Caco-2 (cell line): Measurements from ENCODE around the gene TARS3. TPM values are rescaled to one million over a fixed set of nuclear protein-coding genes. Genes with fewer than 3 reads are reported as not detected.

Source experiments
- BruUV-seq: library from RNA; stranded (reverse); fragments of 400-500 nt; replicated peaks from 2 replicates; lab custom pipeline; 2021; lab: Mats Ljungman, UMichigan
- CTCF ChIA-PET: fragments of 300-600 bp; sonication (Branson Sonifier 250); formaldehyde crosslinking; loops from one replicate; lab custom pipeline; 2022; ENCODE audit warnings: antibody characterized with exemption; lab: Charles Lee
- POLR2A ChIA-PET: fragments of 300-600 bp; sonication (Branson Sonifier 250); formaldehyde crosslinking; loops from one replicate; lab custom pipeline; 2022; ENCODE audit warnings: antibody characterized with exemption; lab: Charles Lee
- DNase-seq, 2 experiments: peaks; one replicate each; pipeline versions ENCODE4 v3.0.0 to v3.0.0-alpha.2; 2020 to 2022
- H3K27me3 ChIP-seq: replicated peaks from 2 replicates; pipeline ENCODE4 v1.6.0; 2011; ENCODE audit warnings: low read length; ENCODE audit not compliant: control insufficient read depth, insufficient read depth
- H3K36me3 ChIP-seq: 2 replicates; pipeline ENCODE4 v1.5.1; 2011; ENCODE audit warnings: low read length; ENCODE audit not compliant: control insufficient read depth, insufficient read depth
- H3K4me1 ChIP-seq: fragments of 250-450 bp; sonication (Bioruptor Pico); 2 replicates; pipeline ENCODE4 v1.5.1; 2020; ENCODE audit warnings: mild to moderate bottlenecking
- H3K4me3 ChIP-seq: 2 replicates; pipeline ENCODE4 v1.5.1; 2011; ENCODE audit warnings: low read depth, mild to moderate bottlenecking, control low read depth, low read length
- H3K9me3 ChIP-seq: fragments of 250-450 bp; sonication (Bioruptor Pico); 2 replicates; pipeline ENCODE4 v1.5.1; 2020; ENCODE audit warnings: mild to moderate bottlenecking, moderate library complexity
- H3K27ac Mint-ChIP-seq: one replicate; pipeline ENCODE4 v1.8.0; 2022; ENCODE audit warnings: mixed read lengths; ENCODE audit not compliant: unreplicated experiment
- H3K27me3 Mint-ChIP-seq: one replicate; pipeline ENCODE4 v1.8.0; 2022; ENCODE audit warnings: mixed read lengths; ENCODE audit not compliant: insufficient read depth, unreplicated experiment
- H3K36me3 Mint-ChIP-seq: one replicate; pipeline ENCODE4 v1.8.0; 2022; ENCODE audit warnings: mild to moderate bottlenecking, mixed read lengths; ENCODE audit not compliant: insufficient read depth, unreplicated experiment
- H3K4me1 Mint-ChIP-seq: one replicate; pipeline ENCODE4 v1.8.0; 2022; ENCODE audit warnings: low read depth, mixed read lengths; ENCODE audit not compliant: unreplicated experiment
- H3K4me3 Mint-ChIP-seq: one replicate; pipeline ENCODE4 v1.8.0; 2022; ENCODE audit warnings: mild to moderate bottlenecking, moderate library complexity, mixed read lengths; ENCODE audit not compliant: unreplicated experiment
- H3K9me3 Mint-ChIP-seq: one replicate; pipeline ENCODE4 v1.8.0; 2022; ENCODE audit warnings: mixed read lengths; ENCODE audit not compliant: unreplicated experiment
- intact Hi-C: fragments of 100-400 bp; cut with micrococcal nuclease; formaldehyde crosslinking; loops from one replicate; pipeline ENCODE4 v1.10.0; 2022; ENCODE audit not compliant: unreplicated experiment
- total RNA-seq: library from RNA; stranded (reverse); gene quantifications from 2 replicates; pipeline ENCODE4 v1.2.3, GENCODE V29; 2022
- TF ChIP-seq, protein P1 (sequence below), 2 experiments: fragments of 200-600 bp in 1 of 2; IDR thresholded peaks; 1 replicate in 1 of 2; 2 replicates in 1 of 2; pipeline versions ENCODE4 v1.5.1 to v1.8.0; 2011 to 2022; ENCODE audit warnings: antibody characterized with exemption in 1 of 2, control low read depth in 1 of 2, inconsistent platforms in 1 of 2, low read depth in 1 of 2, low read length in 1 of 2, mild to moderate bottlenecking in 1 of 2, moderate library complexity in 1 of 2; ENCODE audit not compliant: insufficient read depth in 1 of 2, severe bottlenecking in 1 of 2, unreplicated experiment in 1 of 2

Gene TARS3
- total RNA-seq, 1 experiment from 2014 or later = 9.8 TPM

DNA sequence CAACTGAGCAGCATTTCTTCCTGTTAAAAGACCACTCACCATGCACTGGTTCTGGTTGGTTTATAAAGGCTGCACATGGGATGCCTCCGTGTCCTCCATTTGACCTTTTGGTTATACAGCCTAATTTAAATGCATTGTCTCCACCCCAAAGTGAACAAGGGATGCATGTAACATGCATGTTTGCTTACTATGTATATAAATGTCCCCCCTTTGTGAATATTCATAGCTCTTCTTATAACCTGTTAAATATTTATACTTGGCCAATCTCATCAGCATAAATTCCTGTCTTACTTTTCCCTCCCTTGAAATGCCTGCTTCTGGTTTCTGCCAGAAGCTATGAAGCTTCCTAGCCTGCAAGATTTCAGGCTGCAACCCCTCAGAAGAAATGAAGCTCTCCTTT, 27.4 kb downstream of the TARS3 start:
- no peaks in the 10 kb centered on the region for H3K4me1 ChIP-seq

GRCh38 chr15:101694261-101694660, 30.0 kb downstream of the TARS3 start:
- H3K36me3 Mint-ChIP-seq = peaks cover 10% of the 10 kb centered on the region
- H3K27me3 ChIP-seq = no peaks in the 10 kb centered on the region
- H3K4me1 Mint-ChIP-seq = no peaks in the 10 kb centered on the region
- ChIA-PET CTCF (no interaction called here), POLR2A (no interaction called here)
- BruUV-seq = no TSS peak
- TF ChIP-seq, protein P1, sequence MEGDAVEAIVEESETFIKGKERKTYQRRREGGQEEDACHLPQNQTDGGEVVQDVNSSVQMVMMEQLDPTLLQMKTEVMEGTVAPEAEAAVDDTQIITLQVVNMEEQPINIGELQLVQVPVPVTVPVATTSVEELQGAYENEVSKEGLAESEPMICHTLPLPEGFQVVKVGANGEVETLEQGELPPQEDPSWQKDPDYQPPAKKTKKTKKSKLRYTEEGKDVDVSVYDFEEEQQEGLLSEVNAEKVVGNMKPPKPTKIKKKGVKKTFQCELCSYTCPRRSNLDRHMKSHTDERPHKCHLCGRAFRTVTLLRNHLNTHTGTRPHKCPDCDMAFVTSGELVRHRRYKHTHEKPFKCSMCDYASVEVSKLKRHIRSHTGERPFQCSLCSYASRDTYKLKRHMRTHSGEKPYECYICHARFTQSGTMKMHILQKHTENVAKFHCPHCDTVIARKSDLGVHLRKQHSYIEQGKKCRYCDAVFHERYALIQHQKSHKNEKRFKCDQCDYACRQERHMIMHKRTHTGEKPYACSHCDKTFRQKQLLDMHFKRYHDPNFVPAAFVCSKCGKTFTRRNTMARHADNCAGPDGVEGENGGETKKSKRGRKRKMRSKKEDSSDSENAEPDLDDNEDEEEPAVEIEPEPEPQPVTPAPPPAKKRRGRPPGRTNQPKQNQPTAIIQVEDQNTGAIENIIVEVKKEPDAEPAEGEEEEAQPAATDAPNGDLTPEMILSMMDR (IDR thresholded peaks at IDR 0.05; ENCODE audit: insufficient read depth in 1 of 2, low read depth in 1 of 2, low read length in 1 of 2, severe bottlenecking in 1 of 2, unreplicated experiment in 1 of 2) = no peak
- H3K27me3 Mint-ChIP-seq = no peaks in the 10 kb centered on the region
- no peak overlapping the region for H3K4me3 Mint-ChIP-seq
- H3K27ac Mint-ChIP-seq = no peak overlapping the region
- no peaks in the 10 kb centered on the region for H3K4me1 ChIP-seq
- H3K4me3 ChIP-seq = no peak overlapping the region
- no peaks in the 10 kb centered on the region for H3K9me3 ChIP-seq
- H3K9me3 Mint-ChIP-seq = no peaks in the 10 kb centered on the region
- no peak for DNase-seq
- intact Hi-C loops = no loop called here
- H3K36me3 ChIP-seq = no peaks in the 10 kb centered on the region; the same call in 1 of the 2 replicates

More for the DNA sequence above, 27.4 kb downstream of the TARS3 start:
- H3K9me3 Mint-ChIP-seq = no peaks in the 10 kb centered on the region
- H3K4me3 Mint-ChIP-seq = no peak overlapping the region
- no peaks in the 10 kb centered on the region for H3K4me1 Mint-ChIP-seq
- H3K27me3 Mint-ChIP-seq = no peaks in the 10 kb centered on the region
- no peak overlapping the region for H3K27ac Mint-ChIP-seq
- peaks cover 28% of the 10 kb centered on the region for H3K36me3 Mint-ChIP-seq
- H3K27me3 ChIP-seq = no peaks in the 10 kb centered on the region
- intact Hi-C loops = no loop called here
- no peak for DNase-seq
- no TSS peak for BruUV-seq
- TF ChIP-seq, protein P1 (IDR thresholded peaks at IDR 0.05; ENCODE audit: insufficient read depth in 1 of 2, low read depth in 1 of 2, low read length in 1 of 2, severe bottlenecking in 1 of 2, unreplicated experiment in 1 of 2) = no peak
- H3K36me3 ChIP-seq = no peaks in the 10 kb centered on the region; the same call in none of the 2 replicates
- H3K9me3 ChIP-seq = no peaks in the 10 kb centered on the region
- H3K4me3 ChIP-seq = no peak overlapping the region
- ChIA-PET POLR2A (no interaction called here), CTCF (no interaction called here)

- Histone ChIP-seq H3K4me1 (no peaks in the 10 kb centered on the region), H3K36me3 (no peaks in the 10 kb centered on the region; the same call in 1 of the 2 replicates), H3K9me3 (no peaks in the 10 kb centered on the region), H3K4me3 (no peak overlapping the region), H3K27me3 (no peaks in the 10 kb centered on the region)
- H3K36me3 Mint-ChIP-seq = peaks cover 10% of the 10 kb centered on the region
- no peak for DNase-seq
- no peak overlapping the region for H3K27ac Mint-ChIP-seq
- H3K9me3 Mint-ChIP-seq = no peaks in the 10 kb centered on the region
- H3K4me1 Mint-ChIP-seq = no peaks in the 10 kb centered on the region
- H3K4me3 Mint-ChIP-seq = no peak overlapping the region
- TF ChIP-seq, protein P1 (IDR thresholded peaks at IDR 0.05; ENCODE audit: insufficient read depth in 1 of 2, low read depth in 1 of 2, low read length in 1 of 2, severe bottlenecking in 1 of 2, unreplicated experiment in 1 of 2) = no peak
- BruUV-seq = no TSS peak
- ChIA-PET POLR2A (no interaction called here), CTCF (no interaction called here)
- intact Hi-C loops = no loop called here
- no peaks in the 10 kb centered on the region for H3K27me3 Mint-ChIP-seq
Measured at GRCh38 chr15:101692801-101693598, 31.3 kb downstream of the TARS3 start.
